ENCODE measurements around the gene VCL. TPM values are rescaled to one million over a fixed set of nuclear protein-coding genes. Genes with fewer than 3 reads are reported as not detected.

The VCL gene
- total and polyA plus RNA-seq, 2 of the 8 experiments (the other 6 are each of a cell fraction or from before 2014, with no cell fraction given), result 119 to 377 TPM

DNA sequence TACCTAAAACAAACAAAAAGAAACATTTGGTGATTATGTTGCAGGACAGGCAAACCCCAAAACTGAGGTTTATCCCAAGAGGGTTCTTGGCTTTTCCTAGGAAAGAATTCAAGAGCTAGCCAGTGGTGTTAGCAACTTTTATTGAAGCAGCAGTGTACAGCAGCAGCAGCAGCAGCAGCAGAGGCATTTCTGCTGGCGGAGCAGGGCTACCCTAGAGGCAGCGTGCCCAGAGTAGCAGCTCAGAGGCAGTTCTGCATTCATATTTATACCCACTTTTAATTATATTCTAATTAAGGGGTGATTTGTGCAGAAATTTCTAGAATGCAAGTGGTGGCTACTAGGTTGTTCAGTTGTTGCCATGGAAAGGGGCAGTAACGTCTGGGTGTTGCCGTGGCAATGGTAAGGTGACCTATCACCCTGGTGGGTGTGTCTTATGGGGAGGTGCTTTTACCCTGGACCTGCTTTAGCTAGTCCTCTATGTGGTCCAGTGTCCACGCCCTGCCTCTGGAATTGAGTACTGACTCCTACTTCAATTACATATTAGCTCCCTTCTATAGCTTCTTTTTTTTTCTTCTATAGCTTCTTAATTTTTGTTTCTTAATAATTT, 53.9 kb downstream of the VCL start:
- Histone ChIP-seq H2BK12ac (ENCODE audit: low read depth, low read length) (no peak overlapping the region), H4K91ac (replicated peaks; ENCODE audit: insufficient read length, low read length) (no peak overlapping the region), H3K4me3 (ENCODE audit: extremely low read depth in 1 of 4, insufficient read depth in 2 of 4, low read depth in 3 of 4, low read length in 4 of 4) (no peak overlapping the region), H2AK5ac (ENCODE audit: low read depth, low read length) (no peak overlapping the region), H3K27ac (ENCODE audit: low read depth, low read length) (no peak overlapping the region), H3K56ac (replicated peaks; ENCODE audit: insufficient read length, low read depth, low read length) (no peak overlapping the region), H2BK15ac (ENCODE audit: low read length) (no peak overlapping the region), H3K23ac (ENCODE audit: insufficient read length) (no peak overlapping the region), H3K4me2 (ENCODE audit: insufficient read depth in 1 of 2, low read depth in 2 of 2, low read length in 2 of 2) (no peak overlapping the region), H3K4ac (replicated peaks; ENCODE audit: insufficient read length, low read depth, low read length) (no peak overlapping the region), H2AFZ (ENCODE audit: low read length) (no peak overlapping the region), H3K9ac (replicated peaks in 1 of 4; ENCODE audit: extremely low read depth in 1 of 4, low read depth in 3 of 4, low read length in 3 of 4) (no peak overlapping the region), H4K5ac (ENCODE audit: insufficient read length, low read depth, low read length) (no peak overlapping the region), H2BK20ac (ENCODE audit: low read length) (no peak overlapping the region), H3K9me3 (ENCODE audit: insufficient read depth in 2 of 2, low read depth in 1 of 2, low read length in 1 of 2) (no peaks in the 10 kb centered on the region), H2BK120ac (replicated peaks; ENCODE audit: low read depth, low read length) (no peak overlapping the region), H4K8ac (ENCODE audit: extremely low read depth, insufficient read depth, low read length) (no peak overlapping the region), H3K27me3 (replicated peaks in 1 of 4; ENCODE audit: control insufficient read depth in 3 of 4, extremely low read depth in 1 of 4, insufficient read depth in 3 of 4, low read length in 3 of 4) (no peaks in the 10 kb centered on the region), H2BK5ac (ENCODE audit: low read depth, low read length) (no peak overlapping the region), H3K4me1 (replicated peaks in 1 of 4; ENCODE audit: control insufficient read depth in 3 of 4, insufficient read depth in 4 of 4, low read length in 3 of 4) (peaks cover 0 to 6% (median 3%) of the 10 kb centered on the region in 4 experiments; a peak in 3 of 7 replicates), H3K18ac (ENCODE audit: extremely low read depth, low read length) (no peak overlapping the region), H3K36me3 (ENCODE audit: control insufficient read depth in 2 of 4, insufficient read depth in 4 of 4, low read length in 3 of 4) (no peaks in the 10 kb centered on the region; a peak in 1 of 8 replicates), H3K79me1 (ENCODE audit: low read depth, low read length) (peaks cover 7% of the 10 kb centered on the region; the same call in 1 of the 2 replicates), H3K23me2 (ENCODE audit: low read depth, low read length) (no peaks in the 10 kb centered on the region), H4K20me1 (replicated peaks in 1 of 2; ENCODE audit: control insufficient read depth in 1 of 2, insufficient read depth in 2 of 2, low read length in 2 of 2) (peaks cover 2 to 10% of the 10 kb centered on the region in 2 experiments), H3K14ac (ENCODE audit: insufficient read length) (no peak overlapping the region), H3K79me2 (ENCODE audit: control insufficient read depth in 1 of 2, insufficient read depth in 2 of 2, low read length in 2 of 2) (peaks cover 3 to 98% of the 10 kb centered on the region in 2 experiments; a peak in 3 of 4 replicates)
- WGBS, 2 experiments (ENCODE audit: extremely low coverage in 1 of 2, insufficient coverage in 1 of 2, insufficient read length in 1 of 2, insufficient replicate concordance in 2 of 2, low coverage in 1 of 2, low lambda C conversion rate in 2 of 2, missing lambda C conversion rate in 1 of 2), result 83% methylated on average over 5 of the region's 5 CpGs; no CpG with 5 or more reads in 1 of the 2 experiments
- CTCF ChIA-PET (ENCODE audit: partially characterized antibody), result interaction anchor here (0.6 to 2.1 kb wide), 8 partner anchors 12 to 1057 kb away, joined by 3 to 8 read pairs (median 4); a partner anchor contains a TSS
- TF ChIP-seq SIN3A (conservative IDR thresholded peaks at IDR 0.05 in 1 of 2, IDR thresholded peaks at IDR 0.05 in 1 of 2; ENCODE audit: low read depth in 1 of 2, low read length in 2 of 2) (0 out of 4 replicates have a peak, but pooled peaks of 1 of the 2 experiments have one; percentile 31), HDAC2 (IDR thresholded peaks at IDR 0.05; ENCODE audit: borderline replicate concordance in 1 of 2, low read depth in 2 of 2, low read length in 2 of 2) (no peak)
- POLR2A ChIA-PET (ENCODE audit: partially characterized antibody), result interaction anchor here (0.6 to 1.9 kb wide), 8 partner anchors 12 to 172 kb away, joined by 3 to 7 read pairs (median 4); partner anchors contain the start of gene VCL
- FAIRE-seq, result no peak
- DNase-seq (ENCODE audit: low read depth in 1 of 2, low spot score in 2 of 2), result no peak

All from H1 (cell line).